Activated CD4-positive, alpha-beta T cell treated with anti-CD3 and anti-CD28 coated beads, Interleukin-2, amount 50 U/mL, for 1 hour (primary cell): Measurements from ENCODE around the gene KATNIP.
"Not testable (repeated sequence)": the region's sequence is repeated elsewhere in the genome, so short reads cannot be mapped to it uniquely, and the experiment has no call there.

ENCODE experiments used
- DNase-seq: peaks from one replicate; pipeline ENCODE4 v3.0.0-alpha.2; 2020

KATNIP gene

DNA sequence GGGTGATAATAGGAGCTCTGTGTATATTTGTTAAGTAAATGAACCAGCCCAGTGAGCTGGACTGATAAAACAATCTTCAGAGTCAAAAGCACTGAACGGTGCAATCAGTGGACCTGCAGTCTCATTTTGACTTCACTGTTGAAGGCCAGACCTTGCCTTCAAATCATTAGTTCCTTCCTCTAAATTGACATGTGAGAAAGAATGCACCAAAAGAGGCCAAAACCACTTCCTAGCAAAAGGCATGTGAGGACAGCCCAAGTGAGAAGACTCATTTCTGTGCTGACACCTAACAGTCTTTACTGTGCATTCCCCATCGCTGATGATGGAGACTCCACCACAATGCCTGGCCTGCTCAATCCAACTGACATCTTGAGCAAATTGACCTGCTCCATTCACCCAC, 10.8 kb upstream of the KATNIP start:
- no peak for DNase-seq

DNA sequence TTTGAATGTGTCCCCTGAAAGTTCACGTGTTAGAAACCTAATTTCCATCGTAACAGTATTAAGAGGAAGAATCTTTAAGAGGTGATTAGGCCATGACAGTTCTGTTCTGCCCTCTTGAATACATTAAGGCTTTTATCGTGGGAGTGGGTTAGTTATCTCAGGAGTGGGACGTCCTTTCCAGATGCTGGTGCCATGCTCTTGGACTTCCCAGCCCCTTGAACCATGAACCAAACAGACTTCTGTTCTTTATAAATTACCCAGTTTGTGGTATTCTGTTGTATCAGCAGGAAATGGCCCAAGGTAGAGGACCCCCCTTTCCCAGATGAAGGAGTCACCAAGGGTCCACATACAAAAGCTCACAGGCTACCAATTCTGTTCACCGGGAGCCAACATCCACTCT, 10.3 kb upstream of the KATNIP start:
- no peak for DNase-seq

- no peak for DNase-seq
Observed at GRCh38 chr16:27543801-27544200, 6.1 kb upstream of the KATNIP start.

GRCh38 chr16:27544671-27545070, 5.3 kb upstream of the KATNIP start:
- no peak for DNase-seq

- DNase-seq, result no peak
Observed at GRCh38 chr16:27547134-27547533, 2.8 kb upstream of the KATNIP start.

- DNase-seq, result no peak
Observed at GRCh38 chr16:27547851-27548250, 2.1 kb upstream of the KATNIP start.

GRCh38 chr16:27549464-27549745, 539 bp upstream of the KATNIP start:
- DNase-seq, result no peak

DNA sequence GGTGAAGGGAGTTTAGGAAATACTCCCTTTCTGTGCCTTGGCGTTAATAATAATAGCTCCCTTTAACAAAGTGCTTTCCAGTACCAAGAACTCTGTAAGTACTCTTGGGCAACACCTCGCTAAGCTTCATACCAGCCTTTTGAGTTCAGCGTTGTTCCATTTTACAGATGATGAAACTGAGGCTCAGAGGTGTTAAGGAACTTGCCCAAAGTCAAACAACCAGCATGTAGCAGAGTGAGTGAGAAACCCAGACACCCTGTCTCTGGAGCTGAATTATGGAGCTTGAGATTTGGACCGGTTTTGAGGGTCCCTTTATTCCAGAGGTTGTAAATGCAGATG, 607 bp downstream of the KATNIP start:
- DNase-seq, result no peak

- DNase-seq, result no peak
Observed at GRCh38 chr16:27551036-27551435, 1.1 kb downstream of the KATNIP start.

DNA sequence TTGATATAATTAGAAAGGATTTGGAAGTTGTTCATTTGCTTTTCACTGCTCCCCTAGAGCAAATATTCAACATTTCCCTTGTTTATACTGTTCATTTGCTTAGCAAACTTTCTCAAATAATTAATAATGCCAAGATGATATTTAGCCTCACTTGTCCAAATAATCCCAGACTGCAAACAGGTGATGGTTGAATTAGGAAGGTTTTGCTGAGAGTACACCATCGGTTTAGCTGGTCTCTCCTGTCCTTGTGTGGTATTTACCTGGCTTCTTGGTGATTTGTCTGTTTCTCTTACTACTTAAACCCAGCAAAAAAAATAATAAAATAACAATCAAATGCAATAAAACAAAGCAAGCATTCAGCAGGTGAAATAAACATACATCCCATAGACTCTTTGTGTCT, 6.5 kb downstream of the KATNIP start:
- no peak for DNase-seq

DNA sequence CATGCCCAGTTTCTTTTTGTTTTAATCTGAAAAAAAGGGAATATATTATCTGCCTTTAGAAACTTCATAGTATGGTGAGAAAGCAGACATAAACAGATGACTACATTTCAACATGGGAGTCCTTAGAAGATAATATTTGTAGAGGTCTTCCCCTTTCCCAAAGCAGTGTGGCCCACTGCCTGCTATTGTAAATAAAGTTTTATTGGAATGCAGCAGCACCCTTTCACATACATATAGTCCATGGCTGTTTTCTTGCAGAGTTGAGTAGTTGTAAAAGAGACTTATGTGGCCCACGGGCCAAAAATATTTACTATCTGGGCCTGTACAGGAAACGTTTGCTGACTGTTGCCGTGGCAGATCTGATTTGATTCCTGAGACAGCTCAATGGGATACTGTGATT, 8.5 kb downstream of the KATNIP start:
- DNase-seq, result no peak

- no peak for DNase-seq
Observed at GRCh38 chr16:27558932-27559331, 9.0 kb downstream of the KATNIP start.

DNA sequence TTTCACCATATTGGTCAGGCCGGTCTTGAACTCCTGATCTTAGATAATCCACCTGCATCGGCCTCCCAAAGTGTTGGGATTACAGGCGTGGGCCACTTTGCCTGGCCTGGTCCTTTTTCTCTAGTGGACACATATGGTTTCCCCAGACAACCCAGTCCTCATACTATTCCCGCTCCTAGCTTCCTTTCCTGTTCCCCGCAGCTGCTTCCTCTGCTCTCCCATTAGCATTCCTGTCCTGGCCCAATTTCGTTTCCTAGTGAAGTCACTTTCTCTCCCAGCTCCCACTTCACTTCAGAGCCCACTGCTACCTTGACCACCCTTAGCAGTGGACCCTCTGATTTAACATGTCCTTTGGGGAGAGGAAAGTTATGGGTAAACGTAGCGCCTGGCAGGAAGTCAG, 11.3 kb downstream of the KATNIP start:
- DNase-seq, result no peak

GRCh38 chr16:27564224-27564623, 14.3 kb downstream of the KATNIP start:
- DNase-seq, result no peak

DNA sequence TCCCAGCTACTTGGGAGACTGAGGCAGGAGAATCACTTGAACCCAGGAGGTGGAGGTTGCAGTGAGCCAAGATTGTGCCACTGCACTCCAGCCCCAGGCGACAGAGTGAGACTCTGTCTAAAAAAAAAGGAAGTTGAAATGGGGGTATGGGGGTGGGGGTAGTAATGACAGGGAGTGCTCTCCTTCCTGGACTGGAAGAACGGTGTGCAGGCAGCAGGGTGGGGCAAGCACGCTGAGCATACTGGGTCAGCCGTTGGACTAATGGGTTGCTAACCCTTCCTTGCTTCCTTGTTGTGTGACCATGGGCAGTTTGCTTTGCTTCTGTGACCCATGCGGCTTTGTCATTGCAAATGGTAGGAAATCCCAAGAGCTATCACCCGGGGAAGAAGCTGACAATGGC, 16.5 kb downstream of the KATNIP start:
- DNase-seq, result no peak

DNA sequence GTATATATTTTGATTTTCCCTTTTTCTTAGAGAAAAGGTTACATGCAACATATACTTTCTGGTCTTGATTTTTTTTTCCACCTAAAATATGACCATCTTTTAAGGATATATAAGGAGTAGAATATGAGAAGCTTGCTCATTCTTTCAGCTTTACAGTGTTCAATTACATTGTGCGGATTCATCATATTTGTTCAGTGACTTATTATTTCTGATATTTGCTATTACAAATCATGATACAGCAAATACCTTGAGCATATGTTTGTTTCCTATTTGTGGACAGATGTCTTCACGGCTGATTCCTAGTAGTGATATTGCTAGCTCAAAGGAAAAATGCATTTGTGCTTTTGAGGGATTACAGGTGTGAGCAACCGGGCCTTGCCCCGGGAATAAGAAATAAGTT, 18.1 kb downstream of the KATNIP start:
- DNase-seq, result no peak

GRCh38 chr16:27570986-27571385, 21.0 kb downstream of the KATNIP start:
- not testable (repeated sequence) for DNase-seq

GRCh38 chr16:27571433-27572326, 21.7 kb downstream of the KATNIP start:
- no peak for DNase-seq

DNA sequence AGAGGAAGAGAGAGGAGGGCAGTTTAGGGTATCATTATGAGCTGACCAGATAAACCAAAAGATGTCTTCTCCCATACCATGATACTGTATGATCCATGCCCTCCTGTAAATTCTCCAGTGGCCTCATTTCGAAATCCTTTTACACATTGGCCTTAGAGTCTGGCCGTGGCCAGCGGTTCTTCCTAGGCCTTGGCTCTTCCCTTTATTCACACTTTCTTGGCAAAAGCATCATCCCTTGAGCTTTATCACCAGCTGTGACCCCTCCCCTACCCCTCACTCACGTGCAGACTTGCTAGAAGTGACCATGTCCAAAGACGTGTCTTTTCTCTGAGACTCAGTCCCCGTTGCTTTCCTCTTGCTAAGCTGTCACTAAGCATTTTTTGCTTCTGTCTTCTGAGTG, 22.8 kb downstream of the KATNIP start:
- no peak for DNase-seq

- DNase-seq, result no peak
Observed at GRCh38 chr16:27576729-27577128, 26.8 kb downstream of the KATNIP start.

DNA sequence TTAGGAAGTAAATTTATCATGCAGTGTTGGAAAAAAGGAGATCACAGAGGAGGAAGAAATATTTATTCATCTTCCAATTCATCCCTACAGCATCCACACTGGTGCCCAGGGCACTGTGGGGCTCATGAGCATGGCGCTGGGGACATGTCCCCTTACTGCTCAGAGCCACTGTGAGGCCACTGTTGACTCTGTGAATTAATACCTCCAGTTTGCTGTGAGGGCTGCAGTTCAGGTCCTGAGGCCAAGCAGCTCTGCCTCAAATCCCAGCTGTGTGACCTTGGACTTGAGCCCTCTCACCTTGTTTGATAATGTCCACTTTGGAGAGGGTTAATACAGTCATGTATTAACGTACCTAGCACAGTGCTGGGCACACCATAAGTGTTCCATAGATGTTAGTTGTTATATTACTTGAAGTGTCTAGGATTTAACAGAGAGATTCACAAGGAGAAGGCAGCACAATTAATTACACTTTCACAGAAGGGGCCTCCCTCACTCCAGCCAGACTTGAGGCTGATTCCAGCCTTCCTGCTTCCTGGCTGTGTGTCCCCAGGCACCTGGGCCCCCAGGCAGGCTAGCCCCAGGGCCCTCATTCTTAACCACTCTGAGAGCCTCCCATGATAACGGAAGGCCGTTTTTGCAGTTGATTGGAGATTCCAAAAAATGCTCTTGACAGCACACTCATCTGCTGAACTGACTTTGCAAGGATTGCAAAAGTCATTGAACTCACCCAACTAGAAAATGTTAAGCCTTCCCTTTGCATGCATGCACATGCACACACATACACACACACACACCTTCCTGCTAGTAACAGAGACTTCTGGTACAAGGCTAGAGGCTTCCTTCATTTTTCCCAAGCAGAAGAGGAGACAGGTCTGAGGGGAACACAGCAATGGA, 29.4 kb downstream of the KATNIP start:
- no peak for DNase-seq

GRCh38 chr16:27582883-27583282, 32.9 kb downstream of the KATNIP start:
- no peak for DNase-seq

DNA sequence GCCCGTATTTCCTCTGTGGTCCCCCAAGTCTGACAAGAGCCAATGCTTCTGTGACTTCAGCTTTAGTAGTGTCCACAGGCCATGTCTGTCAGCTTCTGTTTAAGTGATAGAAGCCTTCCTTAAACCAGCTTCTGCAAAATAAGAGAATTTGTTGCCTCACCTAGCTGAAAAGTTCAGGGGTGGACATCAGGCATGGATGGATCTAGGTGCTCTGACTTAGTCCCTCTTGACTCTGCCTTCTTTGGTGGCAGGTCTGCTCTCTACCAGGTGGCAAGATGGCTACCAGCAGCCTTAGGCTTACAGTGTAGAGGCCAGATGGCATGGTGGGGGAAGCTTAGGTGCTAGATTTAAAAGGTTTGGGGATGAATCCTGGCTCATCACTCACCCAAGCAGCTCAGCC, 33.7 kb downstream of the KATNIP start:
- DNase-seq, result no peak

GRCh38 chr16:27585200-27585599, 35.3 kb downstream of the KATNIP start:
- DNase-seq, result no peak
